Smooth muscle cell (in vitro differentiated cells): ENCODE measurements around the gene ARL8A. TPM values are rescaled to one million over a fixed set of nuclear protein-coding genes. Genes with fewer than 3 reads are reported as not detected.

ENCODE experiments used
- DNase-seq: peaks from one replicate; lab custom pipeline; 2025; ENCODE audit not compliant: unreplicated experiment; lab: John Stamatoyannopoulos, UW
- H2AFZ ChIP-seq: fragments of 200-600 bp; sonication (generic); 2 replicates; pipeline ENCODE4 v1.6.0; 2016; ENCODE audit warnings: antibody characterized with exemption, low read depth, mild to moderate bottlenecking
- H3F3A ChIP-seq: fragments of 200-600 bp; sonication (generic); 2 replicates; pipeline ENCODE4 v1.6.0; 2017; ENCODE audit warnings: antibody characterized with exemption, low read depth
- H3K27ac ChIP-seq: fragments of 200-600 bp; sonication (generic); 2 replicates; pipeline ENCODE4 v1.5.1; 2016; ENCODE audit warnings: low read depth, mild to moderate bottlenecking
- H3K27me3 ChIP-seq: fragments of 200-600 bp; sonication (generic); 2 replicates; pipeline ENCODE4 v1.6.1; 2016; ENCODE audit warnings: low read depth, mild to moderate bottlenecking
- H3K36me3 ChIP-seq: fragments of 200-600 bp; sonication (generic); 2 replicates; pipeline ENCODE4 v1.5.1; 2016; ENCODE audit warnings: low read depth
- H3K4me1 ChIP-seq: fragments of 200-600 bp; sonication (generic); 2 replicates; pipeline ENCODE4 v1.5.1; 2016; ENCODE audit warnings: low read depth
- H3K4me2 ChIP-seq: fragments of 200-600 bp; sonication (generic); 2 replicates; pipeline ENCODE4 v1.6.0; 2016; ENCODE audit warnings: mild to moderate bottlenecking
- H3K4me3 ChIP-seq: fragments of 200-600 bp; sonication (generic); 2 replicates; pipeline ENCODE4 v1.5.1; 2016; ENCODE audit warnings: mild to moderate bottlenecking
- H3K79me2 ChIP-seq: fragments of 200-600 bp; sonication (generic); 2 replicates; pipeline ENCODE4 v1.6.0; 2016; ENCODE audit warnings: low read depth, mild to moderate bottlenecking
- H3K9ac ChIP-seq: fragments of 200-600 bp; sonication (generic); 2 replicates; pipeline ENCODE4 v1.6.0; 2016; ENCODE audit warnings: low read depth
- H3K9me3 ChIP-seq: fragments of 200-600 bp; sonication (generic); replicated peaks from 2 replicates; pipeline ENCODE4 v1.5.1; 2016; ENCODE audit warnings: low read depth
- H4K20me1 ChIP-seq: fragments of 200-600 bp; sonication (generic); 2 replicates; pipeline ENCODE4 v1.6.0; 2016; ENCODE audit warnings: low read depth
- CTCF ChIP-seq: fragments of 200-600 bp; sonication (generic); IDR thresholded peaks from 2 replicates; pipeline ENCODE4 v1.5.1; 2017; ENCODE audit warnings: borderline replicate concordance, mild to moderate bottlenecking, antibody characterized with exemption; ENCODE audit not compliant: insufficient read depth, poor library complexity, severe bottlenecking
- WGBS: methylation state at CpG from one replicate; pipeline ENCODE4 v1.1.7; 2016; ENCODE audit warnings: low lambda C conversion rate; 5-methylcytosine and 5-hydroxymethylcytosine counted together
- polyA plus RNA-seq: library from polyadenylated mRNA; unstranded; fragments of >200 nt; fragmentation: Nextera tagmentation; extraction: Ambion mirVana; gene quantifications from 2 replicates; pipeline ENCODE4 v1.2.1, GENCODE V29; 2016
- total RNA-seq: library from RNA; depleted of rRNA; stranded (reverse); fragments of >200 nt; gene quantifications from 2 replicates; pipeline ENCODE4 v1.2.3, GENCODE V29; 2014

ARL8A gene
- total and polyA plus RNA-seq, 2 experiments from 2014 or later, result 44.8 to 54.7 TPM

GRCh38 chr1:202150602-202151001 is 6.1 kb upstream of the ARL8A start:
- 91% methylated on average over 8 of the region's 8 CpGs for WGBS
- Histone ChIP-seq H2AFZ (no peak overlapping the region), H3K9ac (no peak overlapping the region), H3K79me2 (no peaks in the 10 kb centered on the region), H3F3A (no peaks in the 10 kb centered on the region), H4K20me1 (no peaks in the 10 kb centered on the region), H3K27me3 (no peaks in the 10 kb centered on the region), H3K27ac (no peak overlapping the region), H3K9me3 (no peaks in the 10 kb centered on the region), H3K36me3 (no peaks in the 10 kb centered on the region), H3K4me3 (no peak overlapping the region), H3K4me1 (peaks cover 4% of the 10 kb centered on the region), H3K4me2 (no peak overlapping the region)
- no peak for TF ChIP-seq CTCF
- DNase-seq, result no peak

GRCh38 chr1:202150187-202150586 is 5.7 kb upstream of the ARL8A start:
- Histone ChIP-seq H3K9me3 (no peaks in the 10 kb centered on the region), H3K4me3 (no peak overlapping the region), H2AFZ (no peak overlapping the region), H3K36me3 (no peaks in the 10 kb centered on the region), H3K27ac (no peak overlapping the region), H4K20me1 (no peaks in the 10 kb centered on the region), H3K4me2 (no peak overlapping the region), H3K79me2 (peaks cover under 1% of the 10 kb centered on the region), H3F3A (no peaks in the 10 kb centered on the region), H3K27me3 (no peaks in the 10 kb centered on the region), H3K4me1 (peaks cover 6% of the 10 kb centered on the region), H3K9ac (no peak overlapping the region)
- DNase-seq, result no peak
- WGBS, result 92% methylated on average over 9 of the region's 9 CpGs
- TF ChIP-seq CTCF, result no peak

- Histone ChIP-seq H3K4me2 (peak overlapping the region; percentile 36), H3K36me3 (no peaks in the 10 kb centered on the region), H3K9ac (no peak overlapping the region), H4K20me1 (no peaks in the 10 kb centered on the region), H3F3A (no peaks in the 10 kb centered on the region), H3K79me2 (peaks cover 6% of the 10 kb centered on the region), H3K4me3 (no peak overlapping the region), H2AFZ (no peak overlapping the region), H3K27me3 (no peaks in the 10 kb centered on the region), H3K4me1 (peaks cover 9% of the 10 kb centered on the region), H3K27ac (no peak overlapping the region), H3K9me3 (no peaks in the 10 kb centered on the region)
- 56% methylated on average over 4 of the region's 4 CpGs for WGBS
- DNase-seq, result no peak
- TF ChIP-seq CTCF, result no peak
These were observed 5.0 kb upstream of the ARL8A start for GRCh38 chr1:202149566-202149965.

- no peak overlapping the region for H3K4me3 ChIP-seq
- peaks cover 5% of the 10 kb centered on the region for H4K20me1 ChIP-seq
- no peak overlapping the region for H3K27ac ChIP-seq
- no peak for DNase-seq
- H3K9ac ChIP-seq, result no peak overlapping the region
- H3K27me3 ChIP-seq, result no peaks in the 10 kb centered on the region
- peaks cover 9% of the 10 kb centered on the region for H3K4me1 ChIP-seq
- TF ChIP-seq CTCF, result no peak
- no peaks in the 10 kb centered on the region for H3K36me3 ChIP-seq
- H3K79me2 ChIP-seq, result peaks cover 16% of the 10 kb centered on the region
- H3F3A ChIP-seq, result no peaks in the 10 kb centered on the region
- WGBS, result 96% methylated on average over 4 of the region's 4 CpGs
- no peak overlapping the region for H2AFZ ChIP-seq
- no peak overlapping the region for H3K4me2 ChIP-seq
- no peaks in the 10 kb centered on the region for H3K9me3 ChIP-seq
These were observed 3.9 kb upstream of the ARL8A start for GRCh38 chr1:202148391-202148790.
